ENCODE results near the gene CCDC63. TPM values are rescaled to one million over a fixed set of nuclear protein-coding genes. Genes with fewer than 3 reads are reported as not detected.

CCDC63 gene
- total and polyA plus RNA-seq, 9 of the 15 experiments (the other 6 are each of a cell fraction or from before 2014, with no cell fraction given): not detected

GRCh38 chr12:110930348-110931314, 83.8 kb downstream of the CCDC63 start:
- in situ Hi-C loops (cut with MboI): loop anchor here (10.0 kb wide), 1 partner anchor 384 kb away; no protein-coding TSS in a partner anchor
- 7% methylated on average over 21 of the region's 21 CpGs for WGBS (ENCODE audit: insufficient coverage, low coverage, missing lambda C conversion rate)
- no peak for DNase-seq (ENCODE audit: extremely low read depth in 1 of 4, low spot score in 3 of 4)
- no peaks in the 10 kb centered on the region for H3K79me2 ChIP-seq (ENCODE audit: control insufficient read depth, insufficient read depth, low read length)
- peak; percentile 72 for FAIRE-seq
- BruUV-seq (replicated peaks): no TSS peak
- no peak overlapping the region for H3K4me3 ChIP-seq
- no peak overlapping the region for H2AFZ ChIP-seq (ENCODE audit: low read depth, low read length)
- no peak overlapping the region for H3K4me2 ChIP-seq (ENCODE audit: insufficient read depth, low read length)
- peaks cover 4 to 35% of the 10 kb centered on the region in 2 experiments; a peak in 3 of 5 replicates for H3K27me3 ChIP-seq (ENCODE audit: control insufficient read depth in 2 of 2, insufficient read depth in 2 of 2, low read length in 2 of 2)
- no peak overlapping the region; the same call in 2 of the 3 replicates for H3K27ac ChIP-seq (ENCODE audit: extremely low read depth, low read depth, low read length)
- no peak for ATAC-seq
- no peak overlapping the region for H3K9ac ChIP-seq (ENCODE audit: insufficient read depth in 1 of 2, low read depth in 2 of 2, low read length in 2 of 2)
- H3K9me1 ChIP-seq (ENCODE audit: control insufficient read depth, insufficient read depth, low read length): no peaks in the 10 kb centered on the region
- H3K4me1 ChIP-seq (replicated peaks in 1 of 2; ENCODE audit: control insufficient read depth in 2 of 2, insufficient read depth in 2 of 2, low read length in 2 of 2): peaks cover 0 to 5% of the 10 kb centered on the region in 2 experiments; a peak in 1 of 5 replicates
- intact Hi-C loops (cut with micrococcal nuclease): no loop called here
- no peaks in the 10 kb centered on the region for H4K20me1 ChIP-seq (replicated peaks; ENCODE audit: control insufficient read depth, insufficient read depth, low read length)
- H3K9me3 ChIP-seq (replicated peaks; ENCODE audit: control insufficient read depth, insufficient read depth, low read depth, low read length): no peaks in the 10 kb centered on the region
- POLR2A ChIA-PET: interaction anchor here (0.7 to 1.0 kb wide), 2 partner anchors 12 to 1251 kb away, joined by 3 read pairs; no protein-coding TSS in a partner anchor
- H3K36me3 ChIP-seq (ENCODE audit: control insufficient read depth, insufficient read depth, low read length): no peaks in the 10 kb centered on the region
- CTCF ChIA-PET (ENCODE audit: low intra/inter-chr PET ratio): no interaction called here
- TF ChIP-seq ARHGAP35 (IDR thresholded peaks at IDR 0.05; ENCODE audit: partially characterized antibody) (peak; percentile 47), BCOR (IDR thresholded peaks at IDR 0.05) (0 out of 2 replicates have a peak, but pooled peaks have one; percentile 19), GABPB2 (CRISPR knock-in tag; conservative IDR thresholded peaks at IDR 0.05) (no peak), CUX1 (CRISPR knock-in tag; IDR thresholded peaks at IDR 0.05) (no peak), RBM25 (IDR thresholded peaks at IDR 0.05; ENCODE audit: low read depth, low read length, severe bottlenecking) (peak; percentile 68), TSC22D4 (tag; IDR thresholded peaks at IDR 0.05) (peak; percentile 59; the same call in 1 of the 2 replicates), HBP1 (CRISPR knock-in tag; IDR thresholded peaks at IDR 0.05) (peak; percentile 35; the same call in 1 of the 2 replicates), HDAC1 (IDR thresholded peaks at IDR 0.05) (peak in 1 of 2 experiments; percentile 26; a peak in 1 of 4 replicates), ZNF695 (CRISPR knock-in tag; IDR thresholded peaks at IDR 0.05) (no peak), ATF2 (CRISPR knock-in tag; IDR thresholded peaks at IDR 0.05) (no peak), ZBTB43 (CRISPR knock-in tag; IDR thresholded peaks at IDR 0.05) (0 out of 2 replicates have a peak, but pooled peaks have one; percentile 76)

All from K562 (cell line).